Measurements from ENCODE around the gene ATP9B.

The ATP9B gene

DNA sequence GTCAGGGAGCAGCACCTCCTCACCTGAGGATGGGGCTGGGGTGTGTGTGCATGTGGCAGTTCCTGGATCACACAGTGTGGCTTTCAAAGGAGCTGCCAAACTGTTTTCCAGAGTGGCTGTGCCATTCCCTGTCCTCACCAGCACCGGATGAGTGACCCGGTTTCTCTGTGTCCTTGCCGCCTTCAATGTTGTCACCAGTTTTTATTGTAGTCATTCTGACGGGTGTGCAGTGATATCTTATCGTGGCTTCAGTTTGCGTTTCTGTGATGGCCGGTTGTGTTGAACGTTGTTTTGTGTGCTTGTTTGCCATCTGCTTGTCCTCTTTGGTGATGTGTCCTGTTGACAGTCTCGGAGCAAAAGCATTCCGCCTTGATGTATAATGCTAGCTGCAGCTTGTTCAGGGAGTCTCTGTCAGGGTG is 108.9 kb downstream of the ATP9B start:
- H4K20me1 ChIP-seq (ENCODE audit: insufficient read depth, low read length, poor library complexity, severe bottlenecking), result no peaks in the 10 kb centered on the region
- H3K4me2 ChIP-seq (ENCODE audit: low read depth, low read length, poor library complexity, severe bottlenecking), result no peak overlapping the region
- H3K9me3 ChIP-seq (ENCODE audit: insufficient read depth, low read depth, low read length), result no peaks in the 10 kb centered on the region
- H3K9me2 ChIP-seq (replicated peaks; ENCODE audit: low read depth, low read length), result no peaks in the 10 kb centered on the region
- H3K9ac ChIP-seq (ENCODE audit: low read depth, low read length, poor library complexity, severe bottlenecking), result no peak overlapping the region
- H3K79me2 ChIP-seq (ENCODE audit: insufficient read depth, low read length), result no peaks in the 10 kb centered on the region
- no peak overlapping the region for H3K4me3 ChIP-seq (ENCODE audit: low read length, poor library complexity, severe bottlenecking)
- H2AFZ ChIP-seq (ENCODE audit: low read length), result no peak overlapping the region
- no peaks in the 10 kb centered on the region for H3K27me3 ChIP-seq (ENCODE audit: insufficient read depth, low read length, poor library complexity, severe bottlenecking)
- H3K4me1 ChIP-seq (ENCODE audit: insufficient read depth, low read length, poor library complexity, severe bottlenecking), result no peaks in the 10 kb centered on the region
- TF ChIP-seq, protein P1, sequence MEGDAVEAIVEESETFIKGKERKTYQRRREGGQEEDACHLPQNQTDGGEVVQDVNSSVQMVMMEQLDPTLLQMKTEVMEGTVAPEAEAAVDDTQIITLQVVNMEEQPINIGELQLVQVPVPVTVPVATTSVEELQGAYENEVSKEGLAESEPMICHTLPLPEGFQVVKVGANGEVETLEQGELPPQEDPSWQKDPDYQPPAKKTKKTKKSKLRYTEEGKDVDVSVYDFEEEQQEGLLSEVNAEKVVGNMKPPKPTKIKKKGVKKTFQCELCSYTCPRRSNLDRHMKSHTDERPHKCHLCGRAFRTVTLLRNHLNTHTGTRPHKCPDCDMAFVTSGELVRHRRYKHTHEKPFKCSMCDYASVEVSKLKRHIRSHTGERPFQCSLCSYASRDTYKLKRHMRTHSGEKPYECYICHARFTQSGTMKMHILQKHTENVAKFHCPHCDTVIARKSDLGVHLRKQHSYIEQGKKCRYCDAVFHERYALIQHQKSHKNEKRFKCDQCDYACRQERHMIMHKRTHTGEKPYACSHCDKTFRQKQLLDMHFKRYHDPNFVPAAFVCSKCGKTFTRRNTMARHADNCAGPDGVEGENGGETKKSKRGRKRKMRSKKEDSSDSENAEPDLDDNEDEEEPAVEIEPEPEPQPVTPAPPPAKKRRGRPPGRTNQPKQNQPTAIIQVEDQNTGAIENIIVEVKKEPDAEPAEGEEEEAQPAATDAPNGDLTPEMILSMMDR (conservative IDR thresholded peaks at IDR 0.05; ENCODE audit: low read length), result no peak
- TF ChIP-seq EZH2phosphoT487 (IDR thresholded peaks at IDR 0.05; ENCODE audit: borderline replicate concordance), result no peak
- H3K36me3 ChIP-seq (ENCODE audit: insufficient read depth, low read length), result no peaks in the 10 kb centered on the region; the same call in 1 of the 2 replicates
- H3F3A ChIP-seq (ENCODE audit: low read depth), result no peaks in the 10 kb centered on the region

DNA sequence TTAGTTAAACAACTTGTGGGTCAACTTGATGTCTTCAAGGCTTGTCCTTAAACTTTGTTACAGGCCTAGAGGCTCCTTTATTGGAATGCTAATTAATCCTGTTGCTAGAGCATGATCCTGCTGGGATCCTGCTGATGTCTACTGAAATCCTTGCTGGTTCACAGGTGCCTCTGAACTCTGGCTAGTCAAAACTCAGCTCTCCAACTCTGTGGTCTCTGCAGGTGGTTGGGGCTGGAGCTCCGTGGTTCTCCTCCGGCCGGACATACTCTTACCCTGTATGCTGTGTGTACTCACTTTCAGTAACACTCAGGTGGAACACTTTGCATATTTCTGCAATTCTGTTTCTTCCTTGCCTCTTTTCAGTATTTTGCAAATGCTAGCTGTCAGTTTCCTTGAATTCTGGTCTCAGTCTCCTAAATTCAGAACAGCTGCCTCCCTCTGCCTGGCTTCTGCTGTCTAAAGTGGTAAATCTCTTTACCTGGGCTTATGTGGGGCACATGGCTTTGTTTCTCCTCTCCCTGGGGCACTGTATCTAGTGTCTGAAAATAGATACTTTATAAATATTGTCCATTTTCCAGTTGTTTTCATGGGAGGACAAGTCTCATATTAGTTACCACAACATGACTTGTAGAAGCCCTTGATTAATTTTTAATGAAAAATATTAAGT is 113.0 kb downstream of the ATP9B start:
- H3K36me3 ChIP-seq (ENCODE audit: insufficient read depth, low read length), result no peaks in the 10 kb centered on the region; the same call in 1 of the 2 replicates

DNA sequence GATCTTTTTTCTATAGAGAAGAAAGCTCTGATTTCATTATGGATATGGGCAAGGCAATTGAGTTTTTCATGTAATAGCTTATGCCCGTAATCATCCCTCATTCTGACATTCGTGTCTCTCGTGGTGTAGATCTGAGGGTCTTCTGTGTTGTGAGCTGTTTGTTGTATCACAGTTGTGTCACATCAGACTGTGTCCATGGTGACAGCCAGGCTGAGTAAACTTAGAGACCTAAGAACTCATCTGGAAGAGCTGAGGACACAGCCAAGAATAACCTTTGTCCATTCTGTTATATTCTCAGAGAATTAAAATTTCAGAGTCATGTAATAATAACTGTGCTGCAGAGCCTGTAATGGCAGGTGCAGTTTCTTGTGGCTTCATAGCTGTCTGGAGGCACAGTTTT is 116.5 kb downstream of the ATP9B start:
- Histone ChIP-seq H3K9me2 (replicated peaks; ENCODE audit: low read depth, low read length) (no peaks in the 10 kb centered on the region), H3K79me2 (ENCODE audit: insufficient read depth, low read length) (no peaks in the 10 kb centered on the region), H3K4me3 (ENCODE audit: low read length, poor library complexity, severe bottlenecking) (no peak overlapping the region), H3F3A (ENCODE audit: low read depth) (no peaks in the 10 kb centered on the region), H2AFZ (ENCODE audit: low read length) (no peak overlapping the region), H3K9me3 (ENCODE audit: insufficient read depth, low read depth, low read length) (no peaks in the 10 kb centered on the region), H3K36me3 (ENCODE audit: insufficient read depth, low read length) (no peaks in the 10 kb centered on the region; the same call in 1 of the 2 replicates), H3K4me1 (ENCODE audit: insufficient read depth, low read length, poor library complexity, severe bottlenecking) (no peaks in the 10 kb centered on the region), H3K4me2 (ENCODE audit: low read depth, low read length, poor library complexity, severe bottlenecking) (no peak overlapping the region), H3K27me3 (ENCODE audit: insufficient read depth, low read length, poor library complexity, severe bottlenecking) (no peaks in the 10 kb centered on the region), H4K20me1 (ENCODE audit: insufficient read depth, low read length, poor library complexity, severe bottlenecking) (no peaks in the 10 kb centered on the region), H3K9ac (ENCODE audit: low read depth, low read length, poor library complexity, severe bottlenecking) (no peak overlapping the region)
- TF ChIP-seq, protein P1 (conservative IDR thresholded peaks at IDR 0.05; ENCODE audit: low read length), result no peak
- TF ChIP-seq EZH2phosphoT487 (IDR thresholded peaks at IDR 0.05; ENCODE audit: borderline replicate concordance), result no peak

More for the DNA sequence above, 113.0 kb downstream of the ATP9B start:
- no peaks in the 10 kb centered on the region for H3K4me1 ChIP-seq (ENCODE audit: insufficient read depth, low read length, poor library complexity, severe bottlenecking)
- no peaks in the 10 kb centered on the region for H4K20me1 ChIP-seq (ENCODE audit: insufficient read depth, low read length, poor library complexity, severe bottlenecking)
- H3K79me2 ChIP-seq (ENCODE audit: insufficient read depth, low read length), result no peaks in the 10 kb centered on the region
- no peak overlapping the region for H3K9ac ChIP-seq (ENCODE audit: low read depth, low read length, poor library complexity, severe bottlenecking)
- no peaks in the 10 kb centered on the region for H3K9me2 ChIP-seq (replicated peaks; ENCODE audit: low read depth, low read length)
- no peak for TF ChIP-seq EZH2phosphoT487 (IDR thresholded peaks at IDR 0.05; ENCODE audit: borderline replicate concordance)
- TF ChIP-seq, protein P1 (conservative IDR thresholded peaks at IDR 0.05; ENCODE audit: low read length), result no peak
- H2AFZ ChIP-seq (ENCODE audit: low read length), result no peak overlapping the region
- no peaks in the 10 kb centered on the region for H3F3A ChIP-seq (ENCODE audit: low read depth)
- no peaks in the 10 kb centered on the region for H3K27me3 ChIP-seq (ENCODE audit: insufficient read depth, low read length, poor library complexity, severe bottlenecking)
- H3K4me3 ChIP-seq (ENCODE audit: low read length, poor library complexity, severe bottlenecking), result no peak overlapping the region
- H3K9me3 ChIP-seq (ENCODE audit: insufficient read depth, low read depth, low read length), result no peaks in the 10 kb centered on the region
- H3K4me2 ChIP-seq (ENCODE audit: low read depth, low read length, poor library complexity, severe bottlenecking), result no peak overlapping the region

Data from Loucy (cell line).